ENCODE results near the gene FAM89A.
"Not testable (repeated sequence)": the region's sequence is repeated elsewhere in the genome, so short reads cannot be mapped to it uniquely, and the experiment has no call there.

The FAM89A gene

DNA sequence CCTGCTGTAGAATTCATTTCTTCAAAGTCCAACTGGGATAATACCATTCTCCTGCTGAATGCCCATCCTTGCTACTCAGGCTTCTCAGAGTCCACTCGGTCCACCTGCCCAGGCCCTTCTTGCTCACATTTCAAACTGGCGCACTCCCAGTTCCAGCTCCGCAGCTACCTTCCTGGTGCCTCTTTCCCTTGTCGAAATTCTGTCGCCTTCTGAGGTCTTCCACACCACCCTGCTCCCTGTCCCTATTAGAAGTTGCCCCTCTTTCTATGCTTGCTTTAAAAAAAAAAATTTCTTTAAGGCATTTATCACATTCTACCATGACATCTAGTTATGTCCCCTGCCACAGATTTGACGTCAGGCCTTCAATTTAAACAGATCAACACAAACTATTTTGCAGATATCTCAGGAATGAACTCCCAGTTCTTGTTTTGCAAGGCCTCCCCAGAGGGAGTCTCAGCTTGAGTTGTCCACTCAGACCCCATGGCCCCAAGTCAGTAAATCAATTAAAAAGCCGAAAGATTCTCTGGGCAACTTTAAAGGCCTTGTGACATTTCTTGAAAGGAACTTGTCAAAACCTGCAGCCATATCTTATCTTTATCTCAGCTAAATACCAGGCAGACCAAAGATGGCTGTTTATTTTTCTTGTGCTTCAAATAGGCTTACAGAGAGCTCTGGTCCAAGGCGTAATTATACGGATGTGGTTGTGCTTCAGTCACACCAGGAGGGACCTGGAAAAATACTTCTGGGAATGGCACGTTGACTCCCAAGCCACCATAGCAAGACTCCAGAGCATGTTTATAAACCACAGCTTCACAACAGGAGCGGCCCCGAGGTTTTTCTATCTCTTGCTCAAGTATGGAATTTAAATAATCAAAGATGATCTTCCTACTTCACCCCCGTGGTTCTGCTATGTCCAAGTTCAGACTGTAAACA, 2.2 kb downstream of the FAM89A start:
- Histone ChIP-seq H3K9me3 (ENCODE audit: control insufficient read depth in 5 of 5, low read length in 5 of 5) (no peaks in the 10 kb centered on the region), H3K27ac (ENCODE audit: low read depth, low read length) (peak overlapping the region; percentile 89), H3K4me3 (ENCODE audit: low read depth in 1 of 5, low read length in 5 of 5) (peak overlapping the region in 4 of 5 donors; percentile 79 to 83 (median 80)), H3K36me3 (ENCODE audit: control insufficient read depth in 5 of 5, insufficient read depth in 5 of 5, low read length in 5 of 5) (no peaks in the 10 kb centered on the region), H3K9ac (ENCODE audit: low read length in 5 of 5) (peak overlapping the region in 2 of 5 donors; percentile 82 to 93), H3K27me3 (ENCODE audit: control insufficient read depth in 5 of 5, insufficient read depth in 4 of 5, low read length in 5 of 5) (no peaks in the 10 kb centered on the region), H3K4me1 (ENCODE audit: control insufficient read depth in 5 of 5, insufficient read depth in 5 of 5, low read length in 5 of 5) (peaks cover 10 to 69% (median 59%) of the 10 kb centered on the region in 5 donors)

DNA sequence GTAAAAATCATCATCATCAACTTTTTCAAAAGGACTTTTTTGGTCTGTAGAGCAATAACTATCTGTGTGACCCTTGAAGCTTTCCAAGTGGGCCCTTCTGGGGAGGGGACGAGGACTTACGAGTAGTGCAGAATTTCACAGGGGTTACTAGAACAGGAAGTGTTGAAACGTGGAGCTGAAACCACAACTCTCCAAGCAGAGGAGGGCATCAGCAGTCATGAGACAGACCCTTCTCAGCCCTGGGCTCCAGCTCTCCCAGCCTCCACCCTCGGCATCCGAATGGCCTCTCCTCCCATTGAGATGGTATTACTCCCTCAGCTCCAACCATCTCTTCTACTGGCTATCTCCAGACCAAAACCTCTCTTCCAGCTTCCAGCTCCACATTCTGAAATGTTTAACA, 3.6 kb downstream of the FAM89A start:
- Histone ChIP-seq H3K4me1 (ENCODE audit: control insufficient read depth in 5 of 5, insufficient read depth in 5 of 5, low read length in 5 of 5) (peaks cover 10 to 74% (median 64%) of the 10 kb centered on the region in 5 donors), H3K36me3 (ENCODE audit: control insufficient read depth in 5 of 5, insufficient read depth in 5 of 5, low read length in 5 of 5) (no peaks in the 10 kb centered on the region), H3K9me3 (ENCODE audit: control insufficient read depth in 5 of 5, low read length in 5 of 5) (no peaks in the 10 kb centered on the region), H3K27ac (ENCODE audit: low read depth, low read length) (peak overlapping the region; percentile 48), H3K27me3 (ENCODE audit: control insufficient read depth in 5 of 5, insufficient read depth in 4 of 5, low read length in 5 of 5) (no peaks in the 10 kb centered on the region), H3K4me3 (ENCODE audit: low read depth in 1 of 5, low read length in 5 of 5) (peak overlapping the region in 2 of 5 donors; percentile 17 to 30), H3K9ac (ENCODE audit: low read length in 5 of 5) (peak overlapping the region in 1 of 5 donors; percentile 21)

DNA sequence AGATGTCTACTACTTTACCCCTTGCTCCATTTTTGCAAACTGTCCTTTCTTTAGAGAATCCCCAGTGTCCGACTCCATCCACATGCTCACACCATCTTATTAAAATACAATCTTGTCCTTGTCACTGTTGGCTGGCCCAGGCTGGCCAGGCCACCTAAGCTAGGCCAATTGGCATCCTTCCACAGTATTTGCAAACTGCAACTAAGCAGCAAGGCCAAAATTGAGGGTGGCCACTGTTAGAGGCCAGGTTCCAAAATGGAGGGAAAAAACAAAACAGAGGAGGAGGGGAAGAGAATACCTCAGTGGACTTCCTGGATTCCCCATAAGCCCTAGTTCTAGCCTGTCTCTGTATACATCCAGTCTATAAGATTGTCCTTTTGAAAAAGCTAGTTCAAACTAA, 4.3 kb downstream of the FAM89A start:
- H3K27ac ChIP-seq (ENCODE audit: low read depth, low read length) = peak overlapping the region; percentile 48
- no peak overlapping the region for H3K9ac ChIP-seq (ENCODE audit: low read length in 5 of 5)
- no peaks in the 10 kb centered on the region for H3K36me3 ChIP-seq (ENCODE audit: control insufficient read depth in 5 of 5, insufficient read depth in 5 of 5, low read length in 5 of 5)
- H3K9me3 ChIP-seq (ENCODE audit: control insufficient read depth in 5 of 5, low read length in 5 of 5) = no peaks in the 10 kb centered on the region
- peaks cover 10 to 68% (median 61%) of the 10 kb centered on the region in 5 donors for H3K4me1 ChIP-seq (ENCODE audit: control insufficient read depth in 5 of 5, insufficient read depth in 5 of 5, low read length in 5 of 5)
- no peak overlapping the region for H3K4me3 ChIP-seq (ENCODE audit: low read depth in 1 of 5, low read length in 5 of 5)
- H3K27me3 ChIP-seq (ENCODE audit: control insufficient read depth in 5 of 5, insufficient read depth in 4 of 5, low read length in 5 of 5) = no peaks in the 10 kb centered on the region

DNA sequence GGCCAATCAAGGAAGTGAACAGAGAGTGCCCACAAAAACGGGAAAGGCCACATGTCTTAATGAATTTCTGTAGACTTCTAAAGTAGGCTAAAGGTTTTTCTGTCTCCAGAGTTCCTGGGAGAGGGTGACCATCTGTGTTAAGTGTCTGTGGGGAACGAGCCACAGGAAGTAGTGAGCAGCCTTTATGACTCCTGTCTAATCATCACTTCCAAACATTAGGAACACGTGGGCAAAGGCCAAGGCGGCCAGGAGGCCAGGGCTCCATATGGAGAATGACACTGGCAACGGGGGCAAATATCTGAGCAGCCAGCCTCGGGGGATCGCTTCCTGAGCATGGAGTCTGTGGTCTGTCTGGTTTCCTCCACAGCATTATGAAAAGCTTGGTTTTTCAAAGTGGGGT, 7.1 kb downstream of the FAM89A start:
- H3K36me3 ChIP-seq (ENCODE audit: control insufficient read depth in 5 of 5, insufficient read depth in 5 of 5, low read length in 5 of 5) = peaks cover 0 to 3% (median 0%) of the 10 kb centered on the region in 5 donors
- H3K27me3 ChIP-seq (ENCODE audit: control insufficient read depth in 5 of 5, insufficient read depth in 4 of 5, low read length in 5 of 5) = no peaks in the 10 kb centered on the region
- H3K4me1 ChIP-seq (ENCODE audit: control insufficient read depth in 5 of 5, insufficient read depth in 5 of 5, low read length in 5 of 5) = peaks cover 6 to 62% (median 48%) of the 10 kb centered on the region in 5 donors
- H3K9me3 ChIP-seq (ENCODE audit: control insufficient read depth in 5 of 5, low read length in 5 of 5) = no peaks in the 10 kb centered on the region
- peak overlapping the region in 1 of 5 donors; percentile 23 for H3K4me3 ChIP-seq (ENCODE audit: low read depth in 1 of 5, low read length in 5 of 5)
- no peak overlapping the region for H3K9ac ChIP-seq (ENCODE audit: low read length in 5 of 5)
- H3K27ac ChIP-seq (ENCODE audit: low read depth, low read length) = no peak overlapping the region

DNA sequence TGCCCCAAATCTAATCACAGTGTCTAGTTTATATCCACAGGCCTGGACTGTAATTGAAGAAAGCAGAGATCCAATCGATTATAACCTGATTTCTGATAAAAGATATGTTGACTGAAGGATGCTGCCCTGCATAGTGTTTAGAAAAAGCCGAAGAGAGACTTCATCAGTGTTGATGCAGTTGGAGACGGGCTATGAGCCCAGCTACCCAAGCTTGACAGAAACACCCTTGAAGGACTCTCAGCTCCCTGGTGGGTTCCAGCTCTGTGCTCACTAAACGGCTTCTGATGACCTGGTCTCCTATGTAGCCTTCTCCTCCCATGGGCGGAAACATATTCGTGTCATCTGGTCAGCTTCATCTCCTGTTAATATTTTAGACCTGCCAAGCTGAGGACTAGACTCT, 10.2 kb downstream of the FAM89A start:
- peaks cover 2 to 52% (median 47%) of the 10 kb centered on the region in 5 donors for H3K4me1 ChIP-seq (ENCODE audit: control insufficient read depth in 5 of 5, insufficient read depth in 5 of 5, low read length in 5 of 5)
- no peak overlapping the region for H3K27ac ChIP-seq (ENCODE audit: low read depth, low read length)
- H3K9me3 ChIP-seq (ENCODE audit: control insufficient read depth in 5 of 5, low read length in 5 of 5) = no peaks in the 10 kb centered on the region
- no peaks in the 10 kb centered on the region for H3K27me3 ChIP-seq (ENCODE audit: control insufficient read depth in 5 of 5, insufficient read depth in 4 of 5, low read length in 5 of 5)
- H3K9ac ChIP-seq (ENCODE audit: low read length in 5 of 5) = no peak overlapping the region
- H3K36me3 ChIP-seq (ENCODE audit: control insufficient read depth in 5 of 5, insufficient read depth in 5 of 5, low read length in 5 of 5) = peaks cover 0 to 4% (median 0%) of the 10 kb centered on the region in 5 donors
- H3K4me3 ChIP-seq (ENCODE audit: low read depth in 1 of 5, low read length in 5 of 5) = no peak overlapping the region

DNA sequence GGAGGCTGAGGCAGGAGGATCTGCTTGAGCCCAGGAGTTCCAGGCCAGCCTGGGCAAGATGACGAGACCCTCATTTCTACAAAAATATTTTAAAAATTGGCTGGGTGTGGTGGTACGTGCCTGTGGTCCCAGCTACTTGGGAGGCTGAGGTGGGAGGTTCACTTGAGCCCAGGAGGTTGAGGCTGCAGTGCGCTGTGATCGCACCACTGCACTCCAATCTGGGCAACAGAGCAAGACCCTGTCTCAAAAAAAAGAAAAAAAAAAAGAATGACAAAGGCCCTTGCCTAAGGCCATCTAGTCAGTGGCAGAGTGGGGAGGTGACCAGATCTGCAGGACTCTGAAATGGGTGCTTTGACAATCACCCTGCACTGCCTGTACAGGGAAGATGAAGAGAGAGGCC, 10.8 kb downstream of the FAM89A start:
- H3K9me3 ChIP-seq (ENCODE audit: control insufficient read depth in 5 of 5, low read length in 5 of 5); H3K27ac ChIP-seq (ENCODE audit: low read depth, low read length); H3K4me3 ChIP-seq (ENCODE audit: low read depth in 1 of 5, low read length in 5 of 5); H3K27me3 ChIP-seq (ENCODE audit: control insufficient read depth in 5 of 5, insufficient read depth in 4 of 5, low read length in 5 of 5); H3K36me3 ChIP-seq (ENCODE audit: control insufficient read depth in 5 of 5, insufficient read depth in 5 of 5, low read length in 5 of 5); H3K9ac ChIP-seq (ENCODE audit: low read length in 5 of 5): not testable (repeated sequence)
- peaks cover 2 to 50% (median 47%) of the 10 kb centered on the region in 5 donors for H3K4me1 ChIP-seq (ENCODE audit: control insufficient read depth in 5 of 5, insufficient read depth in 5 of 5, low read length in 5 of 5)

DNA sequence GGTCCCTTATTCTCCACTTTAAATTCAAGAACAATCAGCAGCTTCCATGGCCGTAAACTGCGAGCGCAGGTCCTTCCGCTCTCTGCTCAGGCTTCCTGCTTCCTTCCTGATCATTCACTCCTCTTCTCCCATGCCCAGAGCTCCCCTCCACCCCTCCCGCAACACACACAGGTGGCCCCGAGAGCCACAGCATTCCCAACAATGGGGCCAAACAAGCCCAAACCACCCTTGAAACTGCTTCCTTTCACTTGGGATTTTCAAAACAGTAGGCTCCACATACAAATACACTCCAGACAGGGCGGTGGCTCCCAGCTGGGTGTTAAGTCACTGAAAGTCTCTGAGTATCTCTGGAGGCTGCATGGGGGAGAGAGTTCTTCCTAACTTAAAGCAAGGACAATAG, 11.4 kb downstream of the FAM89A start:
- Histone ChIP-seq H3K4me1 (ENCODE audit: control insufficient read depth in 5 of 5, insufficient read depth in 5 of 5, low read length in 5 of 5) (peaks cover 2 to 48% (median 44%) of the 10 kb centered on the region in 5 donors), H3K27ac (ENCODE audit: low read depth, low read length) (no peak overlapping the region), H3K27me3 (ENCODE audit: control insufficient read depth in 5 of 5, insufficient read depth in 4 of 5, low read length in 5 of 5) (no peaks in the 10 kb centered on the region), H3K9me3 (ENCODE audit: control insufficient read depth in 5 of 5, low read length in 5 of 5) (no peaks in the 10 kb centered on the region), H3K9ac (ENCODE audit: low read length in 5 of 5) (no peak overlapping the region), H3K36me3 (ENCODE audit: control insufficient read depth in 5 of 5, insufficient read depth in 5 of 5, low read length in 5 of 5) (peaks cover 0 to 4% (median 0%) of the 10 kb centered on the region in 5 donors), H3K4me3 (ENCODE audit: low read depth in 1 of 5, low read length in 5 of 5) (peak overlapping the region in 4 of 5 donors; percentile 2 to 42 (median 26))

DNA sequence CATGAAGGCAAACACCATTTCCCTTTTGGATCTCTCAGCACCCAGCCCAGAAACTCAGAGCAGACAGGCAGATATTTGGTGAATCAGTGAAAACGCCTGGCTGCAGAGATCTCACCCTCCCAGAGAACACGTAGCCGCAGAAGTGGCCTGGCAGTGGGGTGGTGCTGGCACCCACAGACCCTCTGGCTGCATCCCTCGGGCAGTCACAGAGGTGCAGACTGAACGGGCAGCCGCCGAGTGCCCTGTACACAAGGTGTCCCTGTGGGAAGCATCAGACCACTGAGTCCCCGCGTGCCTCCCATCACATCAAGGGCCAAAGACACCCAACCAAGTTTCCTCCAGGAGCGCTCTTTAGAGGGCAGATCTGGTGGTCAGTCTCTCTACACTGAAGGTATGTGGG, 12.1 kb downstream of the FAM89A start:
- no peak overlapping the region for H3K27ac ChIP-seq (ENCODE audit: low read depth, low read length)
- H3K27me3 ChIP-seq (ENCODE audit: control insufficient read depth in 5 of 5, insufficient read depth in 4 of 5, low read length in 5 of 5) = no peaks in the 10 kb centered on the region
- peaks cover 0 to 4% (median 0%) of the 10 kb centered on the region in 5 donors for H3K36me3 ChIP-seq (ENCODE audit: control insufficient read depth in 5 of 5, insufficient read depth in 5 of 5, low read length in 5 of 5)
- H3K4me3 ChIP-seq (ENCODE audit: low read depth in 1 of 5, low read length in 5 of 5) = no peak overlapping the region
- H3K9me3 ChIP-seq (ENCODE audit: control insufficient read depth in 5 of 5, low read length in 5 of 5) = no peaks in the 10 kb centered on the region
- H3K4me1 ChIP-seq (ENCODE audit: control insufficient read depth in 5 of 5, insufficient read depth in 5 of 5, low read length in 5 of 5) = peaks cover 2 to 43% (median 42%) of the 10 kb centered on the region in 5 donors
- peak overlapping the region in 1 of 5 donors; percentile 26 for H3K9ac ChIP-seq (ENCODE audit: low read length in 5 of 5)

DNA sequence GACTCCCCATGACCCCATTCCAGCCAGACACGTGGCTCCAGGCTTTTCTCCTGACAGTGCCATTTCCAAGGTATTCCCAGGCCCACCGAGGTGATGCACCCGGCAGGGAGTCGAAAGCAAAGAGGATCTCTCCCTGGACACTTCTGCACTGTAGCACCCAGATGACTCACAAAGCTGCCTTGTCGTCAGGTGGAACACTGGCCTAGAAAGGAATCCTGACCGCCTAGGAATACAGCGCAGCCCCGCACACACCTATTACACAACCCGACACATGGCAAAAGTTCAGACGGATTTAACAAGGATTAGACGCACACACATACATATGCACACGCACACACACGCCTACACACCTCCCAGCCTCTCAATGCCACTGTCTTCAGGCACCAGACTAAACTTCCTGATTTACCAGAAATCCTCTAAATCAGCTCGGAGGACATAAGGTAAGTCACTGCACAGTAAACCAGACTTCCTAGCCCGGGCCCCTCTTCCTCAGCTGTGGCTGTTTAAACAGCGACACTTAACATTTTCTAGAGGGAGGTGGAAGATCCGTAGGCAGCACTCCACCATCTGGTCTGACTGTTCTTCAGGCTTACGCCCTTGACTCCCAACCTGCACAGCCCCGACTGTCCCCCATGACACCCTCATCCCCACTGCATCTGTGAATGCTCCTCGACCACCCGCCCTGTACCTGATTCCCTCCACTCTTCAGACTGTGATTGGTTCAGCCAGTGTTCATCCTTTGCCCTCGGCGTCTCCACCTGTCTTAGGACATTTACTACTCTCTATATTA, 12.7 kb downstream of the FAM89A start:
- no peak overlapping the region for H3K9ac ChIP-seq (ENCODE audit: low read length in 5 of 5)
- H3K9me3 ChIP-seq (ENCODE audit: control insufficient read depth in 5 of 5, low read length in 5 of 5) = no peaks in the 10 kb centered on the region
- no peaks in the 10 kb centered on the region for H3K27me3 ChIP-seq (ENCODE audit: control insufficient read depth in 5 of 5, insufficient read depth in 4 of 5, low read length in 5 of 5)
- peaks cover 2 to 37% (median 35%) of the 10 kb centered on the region in 5 donors for H3K4me1 ChIP-seq (ENCODE audit: control insufficient read depth in 5 of 5, insufficient read depth in 5 of 5, low read length in 5 of 5)
- peaks cover 0 to 4% (median 0%) of the 10 kb centered on the region in 5 donors for H3K36me3 ChIP-seq (ENCODE audit: control insufficient read depth in 5 of 5, insufficient read depth in 5 of 5, low read length in 5 of 5)
- H3K4me3 ChIP-seq (ENCODE audit: low read depth in 1 of 5, low read length in 5 of 5) = no peak overlapping the region
- no peak overlapping the region for H3K27ac ChIP-seq (ENCODE audit: low read depth, low read length)
